Aorta (tissue), 5 donors: Measurements from ENCODE around the gene PPP1R16B. TPM values are rescaled to one million over a fixed set of nuclear protein-coding genes. Genes with fewer than 3 reads are reported as not detected.

Source experiments
- ATAC-seq: fragments of 200-7000 bp; cut with Tn5 transposase; one replicate; pipeline ENCODE4 v1.9.1; 2022; ENCODE audit warnings: moderate library complexity; ENCODE audit not compliant: low FRiP score
- DNase-seq, 2 donors: peaks; one replicate each; pipeline ENCODE4 v3.0.0-alpha.2; 2020
- H3K27ac ChIP-seq, 2 donors: one replicate each; pipeline ENCODE4 v1.5.1; 2013; ENCODE audit warnings: low read length in 2 of 2, mild to moderate bottlenecking in 2 of 2, moderate library complexity in 2 of 2, control low read depth in 1 of 2, inconsistent platforms in 1 of 2, low read depth in 1 of 2
- H3K27me3 ChIP-seq, 2 donors: one replicate each; pipeline ENCODE4 v1.6.1; 2013; ENCODE audit warnings: control low read depth in 1 of 2, low read length in 1 of 2, mild to moderate bottlenecking in 1 of 2, moderate library complexity in 1 of 2; ENCODE audit not compliant: insufficient read depth in 2 of 2, control insufficient read depth in 1 of 2
- H3K36me3 ChIP-seq, 2 donors: one replicate each; pipeline ENCODE4 v1.6.1; 2013; ENCODE audit warnings: control low read depth in 1 of 2, low read length in 1 of 2, mild to moderate bottlenecking in 1 of 2; ENCODE audit not compliant: insufficient read depth in 2 of 2, control insufficient read depth in 1 of 2
- H3K4me1 ChIP-seq, 2 donors: one replicate each; pipeline ENCODE4 v1.6.1; 2013; ENCODE audit warnings: low read length in 2 of 2, control low read depth in 1 of 2, mild to moderate bottlenecking in 1 of 2, moderate library complexity in 1 of 2; ENCODE audit not compliant: insufficient read depth in 2 of 2, control insufficient read depth in 1 of 2
- H3K4me3 ChIP-seq, 2 donors: one replicate each; pipeline ENCODE4 v1.5.1; 2013; ENCODE audit warnings: low read length in 2 of 2, control low read depth in 1 of 2, mild to moderate bottlenecking in 1 of 2
- H3K9me3 ChIP-seq: one replicate; pipeline ENCODE4 v1.6.1; 2013; ENCODE audit warnings: mild to moderate bottlenecking, low read length; ENCODE audit not compliant: control insufficient read depth
- WGBS, 2 donors: extraction: QIAGEN DNeasy Blood & Tissue Kit; methylation state at CpG; one replicate each; pipeline ENCODE4 v1.1.7; 2013; 5-methylcytosine and 5-hydroxymethylcytosine counted together
- intact Hi-C, 2 donors: fragments of 100-400 bp; cut with DNase I; formaldehyde crosslinking; loops; one replicate each; pipeline versions ENCODE4 v1.14.2 to v1.15.0; 2022
- long read RNA-seq, 2 donors: library from polyadenylated mRNA; unstranded; transcript quantifications; one replicate each; pipeline ENCODE4 v2.0.0, GENCODE V29; 2020 to 2021
- polyA plus RNA-seq, 2 donors: library from polyadenylated mRNA; stranded (reverse); fragments of 200-250 nt; gene quantifications; one replicate each; pipeline ENCODE4 v1.2.3, GENCODE V29; 2013
- total RNA-seq, 2 donors: library from RNA; stranded (reverse); fragmentation: NEBNext Ultra II Directional; extraction: Animal tissue kit (Norgen Biotek cat#: 25700); gene quantifications; one replicate each; pipeline ENCODE4 v1.2.1, GENCODE V29; 2021
- donor health status: healthy with polysubstance abuse.
- donor health status: Bipolar disorder and iron deficiency.
- donor health status: DM: no; HTN: no; CAD: no.
- donor health status: DM: no; HTN: no; CAD: no.
- donor health status: DM: yes; HTN: yes; CAD: no.

The PPP1R16B gene
- 10 to 100 TPM; 13.4 to 17.6 TPM for total RNA-seq
- 1 to 10 TPM in 1 of 2 donors, under 1 TPM in 1; 0.97 to 1.3 TPM for polyA plus RNA-seq
- long read RNA-seq, donor 1, partial matches to known transcripts = 1 of 13 reads
- long read RNA-seq, donor 1, other reads (novel, unspliced or antisense) = 12 of 13 reads
- long read RNA-seq, donor 2, full-length matches to known transcripts = 4 of 18 reads
- long read RNA-seq, donor 2, partial matches to known transcripts = 8 of 18 reads
- long read RNA-seq, donor 2, other reads (novel, unspliced or antisense) = 6 of 18 reads

DNA sequence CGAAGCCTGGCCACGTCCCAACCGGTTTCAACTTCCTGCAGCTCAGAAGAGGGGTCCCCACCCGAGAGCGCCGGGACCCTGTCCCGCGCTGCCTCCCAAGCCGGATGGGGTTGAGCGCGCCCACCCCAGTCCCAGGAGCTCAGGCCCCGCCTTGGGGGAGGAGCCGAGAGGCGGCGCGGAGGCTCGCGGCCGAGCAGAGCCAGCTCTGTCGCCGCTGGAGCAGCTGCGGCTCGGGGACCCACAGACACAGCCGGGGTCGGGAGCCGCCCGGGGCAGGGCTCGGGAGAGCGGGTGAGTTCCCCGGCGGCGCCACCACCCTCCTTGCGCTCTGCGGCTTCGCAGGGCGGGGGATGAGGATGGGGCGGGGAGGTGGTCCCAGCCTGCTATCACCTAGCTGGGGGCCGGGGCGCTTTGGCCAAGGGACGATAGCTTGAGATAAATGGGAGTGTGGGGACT lies at the start of gene PPP1R16B:
TSS of gene PPP1R16B (plus strand) at position 196 of the 456 bp plus-strand sequence. CDS start 30,229 bp downstream, outside the sequence.
- WGBS, 2 donors = 1 to 7% methylated on average over 16 to 40 of the region's 40 CpGs
- ATAC-seq = peak; percentile 82
- intact Hi-C loops = no loop called here
- Histone ChIP-seq H3K36me3 (no peaks in the 10 kb centered on the region), H3K4me1 (no peaks in the 10 kb centered on the region), H3K9me3 (no peaks in the 10 kb centered on the region), H3K27me3 (no peaks in the 10 kb centered on the region), H3K27ac (no peak within 1 kb of the TSS), H3K4me3 (peak within 1 kb of the TSS; percentile 27 to 28)
- peak; percentile 63 to 84 for DNase-seq

DNA sequence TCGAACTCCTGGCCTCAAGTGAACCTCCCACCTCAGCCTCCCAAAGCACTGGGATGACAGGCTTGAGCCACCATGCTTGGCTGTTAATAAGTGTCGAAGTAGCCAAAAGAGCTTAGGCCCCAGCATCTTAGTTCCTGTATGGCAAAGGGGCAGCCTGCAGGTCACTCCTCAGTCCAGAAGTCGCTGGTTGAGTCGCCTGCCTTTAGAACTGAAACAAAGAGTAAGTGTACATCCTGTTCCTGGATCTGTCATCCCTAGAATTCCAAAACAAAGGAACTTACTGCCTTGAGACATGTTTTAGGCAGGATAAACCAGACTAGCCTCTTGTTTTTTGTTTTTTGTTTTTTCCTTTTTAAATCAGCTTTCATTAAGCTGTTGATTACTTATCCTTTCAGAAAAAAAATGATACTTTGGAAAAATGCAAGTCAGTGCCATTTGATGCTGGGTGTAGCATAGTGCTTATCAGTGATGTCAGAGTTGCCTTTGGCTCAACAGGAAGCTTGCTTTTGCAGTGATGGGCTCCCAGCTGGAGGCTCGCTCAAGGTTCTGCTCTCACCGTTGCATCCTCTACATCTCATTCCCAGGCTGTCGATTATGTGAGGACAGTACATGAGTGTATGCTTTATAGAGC lies 48.2 kb upstream of the PPP1R16B start:
- no peak for DNase-seq
- Histone ChIP-seq H3K36me3 (peaks cover 8 to 14% of the 10 kb centered on the region in 2 donors), H3K27me3 (no peaks in the 10 kb centered on the region), H3K4me3 (no peak overlapping the region), H3K9me3 (no peaks in the 10 kb centered on the region), H3K4me1 (no peaks in the 10 kb centered on the region), H3K27ac (no peak overlapping the region)
- intact Hi-C loops = loop anchor here (10.0 kb wide), 2 partner anchors 112 to 208 kb away; partner anchors contain the start of gene DHX35 (in 1 of the 2)
- 71 to 83% methylated on average over 7 of the region's 7 CpGs for WGBS, 2 donors
- ATAC-seq = no peak

DNA sequence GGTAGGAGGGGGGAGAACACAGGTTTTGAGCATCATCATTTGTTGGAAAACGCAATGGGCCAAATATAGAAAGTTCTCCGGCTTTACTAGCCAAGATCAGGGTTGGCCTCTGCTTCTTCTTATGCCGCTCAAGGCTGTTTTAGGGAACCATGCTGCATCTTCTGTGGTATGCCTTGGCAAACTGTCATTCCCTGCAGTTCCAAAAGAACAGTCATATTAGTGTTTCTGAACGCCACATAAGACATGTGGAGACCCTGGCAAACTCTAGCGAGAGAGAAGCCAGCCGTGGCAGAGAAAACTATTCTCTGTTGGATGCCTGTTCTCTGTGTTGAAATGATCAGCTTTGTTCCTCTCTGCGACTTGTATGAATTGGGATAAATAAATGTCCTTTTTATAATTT lies 46.4 kb upstream of the PPP1R16B start:
- H3K9me3 ChIP-seq = no peaks in the 10 kb centered on the region
- no peaks in the 10 kb centered on the region for H3K27me3 ChIP-seq
- WGBS, 2 donors = 45 to 77% methylated on average over 7 of the region's 7 CpGs
- H3K4me3 ChIP-seq = no peak overlapping the region
- intact Hi-C loops = loop anchor here (10.0 kb wide), 2 partner anchors 114 to 206 kb away; partner anchors contain the start of gene DHX35 (in 1 of the 2)
- H3K27ac ChIP-seq = peak overlapping the region in 1 of 2 donors; percentile 45
- ATAC-seq (no peak), DNase-seq (no peak)
- H3K36me3 ChIP-seq = peaks cover 8 to 16% of the 10 kb centered on the region in 2 donors
- peaks cover 0 to 2% of the 10 kb centered on the region in 2 donors for H3K4me1 ChIP-seq

DNA sequence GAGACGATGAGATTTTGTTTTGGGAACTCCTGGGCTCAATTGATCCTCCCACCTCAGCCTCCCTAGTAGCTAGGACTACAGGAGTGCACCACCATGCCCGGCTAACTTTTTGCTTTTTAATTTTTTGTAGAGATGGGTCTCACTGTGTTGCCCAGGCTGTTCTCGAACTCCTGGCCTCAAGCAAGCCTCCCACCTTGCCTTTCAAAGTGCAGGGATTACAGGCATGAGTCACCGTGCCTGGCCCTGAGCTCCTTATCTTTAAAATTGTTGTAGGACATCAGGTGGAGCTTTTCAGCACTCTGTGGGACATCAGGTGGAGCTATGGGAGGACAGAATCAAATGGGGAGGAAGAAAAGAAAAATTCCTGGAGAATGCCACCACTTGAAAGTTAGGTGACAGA lies 44.5 kb upstream of the PPP1R16B start:
- DNase-seq (no peak), ATAC-seq (no peak)
- intact Hi-C loops = no loop called here
- Histone ChIP-seq H3K27me3 (no peaks in the 10 kb centered on the region), H3K36me3 (peaks cover 8 to 11% of the 10 kb centered on the region in 2 donors), H3K27ac (no peak overlapping the region), H3K4me3 (no peak overlapping the region), H3K9me3 (no peaks in the 10 kb centered on the region), H3K4me1 (peaks cover 2 to 6% of the 10 kb centered on the region in 2 donors)
- WGBS, 2 donors = 86 to 91% methylated on average over 4 of the region's 4 CpGs

DNA sequence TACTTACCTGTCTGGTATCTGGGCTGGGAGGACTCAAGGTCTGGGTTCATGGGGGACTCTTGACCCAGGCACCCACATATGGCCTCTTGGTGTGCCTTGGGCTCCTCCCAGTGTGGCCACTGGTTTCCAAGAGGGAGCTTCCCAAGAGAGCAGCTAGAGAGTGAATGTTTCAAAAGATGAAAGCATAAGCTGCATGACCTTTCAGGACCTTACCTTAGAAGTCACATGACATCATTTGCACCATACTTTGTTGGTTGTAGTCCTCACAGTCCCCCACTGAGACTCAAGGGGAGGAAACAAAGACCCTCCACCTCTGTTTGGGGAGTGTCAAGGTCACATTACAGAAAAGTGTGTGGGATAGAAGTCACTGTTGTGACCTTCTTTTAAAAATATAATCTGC lies 43.3 kb upstream of the PPP1R16B start:
- intact Hi-C loops = no loop called here
- peaks cover 8 to 10% of the 10 kb centered on the region in 2 donors for H3K36me3 ChIP-seq
- peaks cover 2 to 10% of the 10 kb centered on the region in 2 donors for H3K4me1 ChIP-seq
- no peaks in the 10 kb centered on the region for H3K27me3 ChIP-seq
- no peak overlapping the region for H3K4me3 ChIP-seq
- H3K27ac ChIP-seq = no peak overlapping the region
- no peaks in the 10 kb centered on the region for H3K9me3 ChIP-seq
- no peak for ATAC-seq
- DNase-seq = no peak

DNA sequence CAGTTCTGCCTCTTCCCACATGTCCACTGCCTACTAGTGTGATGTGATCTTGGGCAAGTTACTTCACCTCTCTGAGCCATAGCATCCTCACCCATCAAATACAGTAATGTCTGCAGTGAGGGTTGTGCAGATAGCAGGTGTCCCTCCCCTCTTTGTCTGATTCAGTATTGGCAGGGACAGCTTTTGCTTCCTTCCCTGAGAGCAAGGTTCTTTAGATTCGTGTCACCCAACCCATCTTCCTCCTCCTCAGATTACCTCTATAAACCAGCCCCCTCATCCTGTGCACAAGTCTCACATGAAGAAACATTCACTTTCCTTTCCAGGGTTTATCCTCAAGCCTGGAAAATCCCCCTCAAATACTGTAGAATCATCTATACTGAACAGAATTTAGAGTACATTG lies 41.9 kb upstream of the PPP1R16B start:
- H3K36me3 ChIP-seq = peaks cover 7 to 8% of the 10 kb centered on the region in 2 donors

DNA sequence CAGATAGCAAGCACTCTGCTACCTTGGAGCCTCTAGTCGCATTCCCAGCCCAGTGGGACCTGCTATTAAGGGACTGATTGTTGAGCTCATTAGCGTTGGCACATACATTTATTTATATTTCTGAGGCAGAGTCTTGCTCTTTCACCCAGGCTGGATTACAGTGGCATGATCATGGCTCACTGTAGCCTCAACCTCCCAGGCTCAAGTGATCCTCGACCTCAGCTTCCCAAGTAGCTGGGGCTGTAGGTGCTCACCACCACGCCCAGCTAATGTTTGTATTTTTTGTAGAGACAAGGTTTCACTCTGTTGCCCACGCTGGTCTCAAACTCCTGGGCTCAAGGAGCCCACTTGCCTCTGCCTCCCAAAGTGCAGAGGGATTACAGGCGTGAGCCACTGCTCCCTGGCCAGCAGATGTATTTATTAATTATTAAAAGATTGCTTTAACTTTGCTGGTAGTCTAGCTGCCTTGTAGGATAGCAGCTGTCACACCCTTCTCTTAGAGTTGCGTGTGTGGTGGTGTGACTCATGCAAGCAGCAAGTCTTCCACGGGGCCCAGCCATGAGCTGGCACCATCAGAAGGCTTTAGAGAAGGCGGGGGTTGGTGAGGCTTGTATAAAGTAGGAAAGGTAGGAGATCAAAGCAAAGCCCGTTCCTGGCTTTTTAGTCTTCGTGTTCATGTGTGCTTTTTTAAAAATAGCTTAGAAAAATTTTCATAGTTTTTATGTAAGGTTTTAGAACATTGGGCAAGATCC lies 40.8 kb upstream of the PPP1R16B start:
- peaks cover 5 to 7% of the 10 kb centered on the region in 2 donors for H3K36me3 ChIP-seq
- WGBS, 2 donors = 39 to 41% methylated on average over 11 of the region's 11 CpGs
- intact Hi-C loops = no loop called here
- H3K4me1 ChIP-seq = peaks cover 2 to 10% of the 10 kb centered on the region in 2 donors
- DNase-seq (peak; percentile 70 to 80), ATAC-seq (peak; percentile 66)
- H3K9me3 ChIP-seq = no peaks in the 10 kb centered on the region
- peak overlapping the region in 1 of 2 donors; percentile 2 for H3K27ac ChIP-seq
- no peaks in the 10 kb centered on the region for H3K27me3 ChIP-seq
- no peak overlapping the region for H3K4me3 ChIP-seq

More for the DNA sequence above, 41.9 kb upstream of the PPP1R16B start:
- Histone ChIP-seq H3K4me1 (peaks cover 2 to 10% of the 10 kb centered on the region in 2 donors), H3K27ac (peak overlapping the region in 1 of 2 donors; percentile 21), H3K4me3 (no peak overlapping the region), H3K9me3 (no peaks in the 10 kb centered on the region), H3K27me3 (no peaks in the 10 kb centered on the region)
- ATAC-seq (no peak), DNase-seq (no peak)
- 78 to 100% methylated on average over 1 of the region's 1 CpG for WGBS, 2 donors
- intact Hi-C loops = no loop called here

DNA sequence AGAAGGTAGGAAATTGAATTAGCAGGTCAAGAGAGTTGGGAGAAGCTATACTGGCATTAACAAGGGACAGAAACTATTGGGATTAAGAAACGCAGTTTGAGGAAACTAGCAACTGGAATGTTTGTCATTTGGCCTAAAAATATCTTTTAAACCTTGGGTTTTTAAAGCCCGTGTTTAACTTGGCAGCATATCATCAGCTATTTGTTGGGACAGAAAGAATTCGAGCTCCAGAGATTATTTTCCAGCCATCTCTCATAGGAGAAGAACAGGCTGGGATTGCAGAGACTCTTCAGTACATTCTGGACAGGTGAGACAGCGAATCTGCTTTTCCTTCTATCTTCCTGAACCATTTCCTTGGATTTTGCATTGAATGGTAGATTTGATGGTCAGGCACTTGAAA lies 39.4 kb upstream of the PPP1R16B start:
- intact Hi-C loops = no loop called here
- ATAC-seq (no peak), DNase-seq (no peak)
- Histone ChIP-seq H3K27ac (peak overlapping the region; percentile 53 to 99), H3K9me3 (no peaks in the 10 kb centered on the region), H3K27me3 (no peaks in the 10 kb centered on the region), H3K36me3 (peaks cover 5 to 7% of the 10 kb centered on the region in 2 donors), H3K4me3 (no peak overlapping the region), H3K4me1 (peaks cover 2 to 10% of the 10 kb centered on the region in 2 donors)
- 23 to 25% methylated on average over 4 of the region's 4 CpGs for WGBS, 2 donors
